ES-I3 (cell line): ENCODE results near the gene PRKAR1B.
"Not testable (repeated sequence)": the region's sequence is repeated elsewhere in the genome, so short reads cannot be mapped to it uniquely, and the experiment has no call there.

ENCODE experiments used
- H3K36me3 ChIP-seq: 2 replicates; pipeline ENCODE4 v1.6.1; 2013; ENCODE audit warnings: mild to moderate bottlenecking, low read length, control low read depth, moderate library complexity; ENCODE audit not compliant: insufficient read depth
- H3K4me1 ChIP-seq: 2 replicates; pipeline ENCODE4 v1.6.1; 2013; ENCODE audit warnings: mild to moderate bottlenecking, control low read depth, low read length; ENCODE audit not compliant: insufficient read depth
- H3K9ac ChIP-seq: 2 replicates; pipeline ENCODE4 v1.6.1; 2013; ENCODE audit warnings: low read depth, mild to moderate bottlenecking, low read length, moderate library complexity
- H3K9me3 ChIP-seq: 2 replicates; pipeline ENCODE4 v1.6.1; 2013; ENCODE audit warnings: mild to moderate bottlenecking, low read length, moderate library complexity; ENCODE audit not compliant: control insufficient read depth, insufficient read depth

The PRKAR1B gene

GRCh38 chr7:641966-642365 lies 85.1 kb downstream of the PRKAR1B start:
- Histone ChIP-seq H3K4me1 (no peaks in the 10 kb centered on the region), H3K36me3 (no peaks in the 10 kb centered on the region), H3K9ac (no peak overlapping the region), H3K9me3 (no peaks in the 10 kb centered on the region)

GRCh38 chr7:641269-641671 lies 85.8 kb downstream of the PRKAR1B start:
- Histone ChIP-seq H3K9ac (no peak overlapping the region), H3K36me3 (no peaks in the 10 kb centered on the region), H3K4me1 (no peaks in the 10 kb centered on the region), H3K9me3 (no peaks in the 10 kb centered on the region)

GRCh38 chr7:638256-639011 lies 88.6 kb downstream of the PRKAR1B start:
- Histone ChIP-seq H3K9me3 (no peaks in the 10 kb centered on the region), H3K36me3 (no peaks in the 10 kb centered on the region), H3K4me1 (no peaks in the 10 kb centered on the region), H3K9ac (no peak overlapping the region)

- Histone ChIP-seq H3K9ac (no peak overlapping the region), H3K9me3 (no peaks in the 10 kb centered on the region), H3K36me3 (no peaks in the 10 kb centered on the region)
Measured at GRCh38 chr7:637826-638225, 89.3 kb downstream of the PRKAR1B start.

GRCh38 chr7:636396-636795 lies 90.7 kb downstream of the PRKAR1B start:
- H3K9me3 ChIP-seq, result no peaks in the 10 kb centered on the region
- H3K4me1 ChIP-seq, result no peaks in the 10 kb centered on the region
- no peaks in the 10 kb centered on the region for H3K36me3 ChIP-seq
- no peak overlapping the region for H3K9ac ChIP-seq

More at GRCh38 chr7:637826-638225, 89.3 kb downstream of the PRKAR1B start:
- no peaks in the 10 kb centered on the region for H3K4me1 ChIP-seq

- not testable (repeated sequence) for H3K36me3 ChIP-seq, H3K9me3 ChIP-seq, H3K4me1 ChIP-seq, H3K9ac ChIP-seq
Measured at GRCh38 chr7:635687-636382, 91.2 kb downstream of the PRKAR1B start.

GRCh38 chr7:635227-635626 lies 91.9 kb downstream of the PRKAR1B start:
- Histone ChIP-seq H3K36me3 (no peaks in the 10 kb centered on the region), H3K9me3 (no peaks in the 10 kb centered on the region), H3K4me1 (no peaks in the 10 kb centered on the region), H3K9ac (no peak overlapping the region)

- H3K4me1 ChIP-seq, result no peaks in the 10 kb centered on the region
- no peak overlapping the region for H3K9ac ChIP-seq
- no peaks in the 10 kb centered on the region for H3K36me3 ChIP-seq
- H3K9me3 ChIP-seq, result no peaks in the 10 kb centered on the region
Measured at GRCh38 chr7:633381-634018, 93.6 kb downstream of the PRKAR1B start.

GRCh38 chr7:632831-633210 lies 94.3 kb downstream of the PRKAR1B start:
- Histone ChIP-seq H3K36me3 (no peaks in the 10 kb centered on the region), H3K9ac (no peak overlapping the region), H3K4me1 (no peaks in the 10 kb centered on the region), H3K9me3 (no peaks in the 10 kb centered on the region)

- Histone ChIP-seq H3K36me3 (no peaks in the 10 kb centered on the region), H3K4me1 (no peaks in the 10 kb centered on the region), H3K9me3 (peaks cover 2% of the 10 kb centered on the region; the same call in 1 of the 2 replicates), H3K9ac (no peak overlapping the region)
Measured at GRCh38 chr7:631964-632830, 94.9 kb downstream of the PRKAR1B start.

- H3K36me3 ChIP-seq, result no peaks in the 10 kb centered on the region
- no peaks in the 10 kb centered on the region for H3K4me1 ChIP-seq
- H3K9ac ChIP-seq, result no peak overlapping the region
- peaks cover 5% of the 10 kb centered on the region; the same call in 1 of the 2 replicates for H3K9me3 ChIP-seq
Measured at GRCh38 chr7:631291-631711, 95.8 kb downstream of the PRKAR1B start.

- peaks cover 9% of the 10 kb centered on the region; the same call in 1 of the 2 replicates for H3K9me3 ChIP-seq
- no peaks in the 10 kb centered on the region for H3K4me1 ChIP-seq
- H3K36me3 ChIP-seq, result no peaks in the 10 kb centered on the region
Measured at GRCh38 chr7:630539-630938, 96.5 kb downstream of the PRKAR1B start.

GRCh38 chr7:630111-630511 lies 97.0 kb downstream of the PRKAR1B start:
- no peaks in the 10 kb centered on the region for H3K36me3 ChIP-seq
- peaks cover 10% of the 10 kb centered on the region for H3K9me3 ChIP-seq
- H3K4me1 ChIP-seq, result no peaks in the 10 kb centered on the region
- H3K9ac ChIP-seq, result no peak overlapping the region

More at GRCh38 chr7:630539-630938, 96.5 kb downstream of the PRKAR1B start:
- H3K9ac ChIP-seq, result no peak overlapping the region

GRCh38 chr7:628826-629225 lies 98.3 kb downstream of the PRKAR1B start:
- H3K9ac ChIP-seq, result no peak overlapping the region
- H3K4me1 ChIP-seq, result no peaks in the 10 kb centered on the region
- H3K9me3 ChIP-seq, result peaks cover 12% of the 10 kb centered on the region
- no peaks in the 10 kb centered on the region for H3K36me3 ChIP-seq
